ENCODE results near the gene AMZ1. TPM values are rescaled to one million over a fixed set of nuclear protein-coding genes. Genes with fewer than 3 reads are reported as not detected.

Gene AMZ1
- total and polyA plus RNA-seq, 10 of the 15 experiments (the other 5 are each of a cell fraction or from before 2014, with no cell fraction given): 0.02 to 2.0 (median 0.69) TPM

- in situ Hi-C loops (cut with MboI): no loop called here
- TF ChIP-seq CBX5 (IDR thresholded peaks at IDR 0.05; ENCODE audit: low read depth) (no peak), SMAD1 (IDR thresholded peaks at IDR 0.05; ENCODE audit: low read depth, partially characterized antibody) (no peak), SREBF1 (IDR thresholded peaks at IDR 0.05; ENCODE audit: low read length) (no peak), DPF2 (IDR thresholded peaks at IDR 0.05) (no peak), ZBTB11 (CRISPR knock-in tag; IDR thresholded peaks at IDR 0.05) (no peak), BMI1 (IDR thresholded peaks at IDR 0.05; ENCODE audit: borderline replicate concordance) (no peak), EED (IDR thresholded peaks at IDR 0.05; ENCODE audit: low read depth) (no peak), REST (IDR thresholded peaks at IDR 0.05; ENCODE audit: low read depth, low read length) (no peak), SP1 (IDR thresholded peaks at IDR 0.05; ENCODE audit: low read depth, low read length) (no peak), EZH2 (IDR thresholded peaks at IDR 0.05; ENCODE audit: borderline replicate concordance, control insufficient read depth, low read depth, low read length) (no peak), CHD4 (IDR thresholded peaks at IDR 0.05) (no peak), BHLHE40 (IDR thresholded peaks at IDR 0.05; ENCODE audit: borderline replicate concordance in 1 of 2, low read depth in 2 of 2, low read length in 1 of 2) (no peak), HSF1 (IDR thresholded peaks at IDR 0.05; ENCODE audit: low read depth, low read length) (no peak), MXI1 (IDR thresholded peaks at IDR 0.05; ENCODE audit: low read depth, low read length) (no peak), POLR2A (IDR thresholded peaks at IDR 0.05; ENCODE audit: low read depth, low read length) (no peak), ESRRA (IDR thresholded peaks at IDR 0.05; ENCODE audit: low read length) (no peak), NRF1 (conservative IDR thresholded peaks at IDR 0.05; ENCODE audit: low read depth, low read length) (no peak)
Measured at GRCh38 chr7:2763597-2763996, 75.6 kb downstream of the AMZ1 start.

More at GRCh38 chr7:2763597-2763996, 75.6 kb downstream of the AMZ1 start:
- H3K9ac ChIP-seq (ENCODE audit: control insufficient read depth, insufficient read depth, low read length): no peak overlapping the region
- no peak for FAIRE-seq
- WGBS (ENCODE audit: insufficient coverage, insufficient replicate concordance, low lambda C conversion rate, missing lambda C conversion rate): 97% methylated on average over 6 of the region's 6 CpGs
- RAD21 ChIA-PET (ENCODE audit: unreplicated experiment): interaction anchor here (0.8 kb wide), 1 partner anchor 53 kb away, joined by 3 read pairs; no protein-coding TSS in a partner anchor
- POLR2A ChIA-PET: interaction anchor here (0.8 to 1.0 kb wide), 2 partner anchors 8 to 57 kb away, joined by 3 to 4 read pairs; no protein-coding TSS in a partner anchor
- no peak overlapping the region for H2AFZ ChIP-seq (ENCODE audit: control insufficient read depth, low read depth, low read length)
- CTCF ChIA-PET: interaction anchor here (0.6 to 1.9 kb wide), 3 partner anchors 12 to 78 kb away, joined by 3 to 7 read pairs (median 3); no protein-coding TSS in a partner anchor
- intact Hi-C loops (cut with micrococcal nuclease; ENCODE audit: unreplicated experiment): no loop called here
- peaks cover 24% of the 10 kb centered on the region for H3K4me1 ChIP-seq (ENCODE audit: control insufficient read depth, insufficient read depth, low read length)
- no peak overlapping the region for H3K27ac ChIP-seq (ENCODE audit: control insufficient read depth, insufficient read depth)
- BruUV-seq (replicated peaks): no TSS peak
- no peak overlapping the region for H3K4me3 ChIP-seq
- H4K20me1 ChIP-seq (ENCODE audit: control insufficient read depth, insufficient read depth): no peaks in the 10 kb centered on the region
- H3K36me3 ChIP-seq (ENCODE audit: control insufficient read depth in 2 of 2, insufficient read depth in 2 of 2, low read length in 1 of 2): peaks cover 0 to 4% of the 10 kb centered on the region in 2 experiments; a peak in 1 of 4 replicates
- H3K27me3 ChIP-seq (replicated peaks in 1 of 2; ENCODE audit: control insufficient read depth in 2 of 2, insufficient read depth in 2 of 2, low read length in 1 of 2): no peaks in the 10 kb centered on the region
- ATAC-seq: no peak
- H3K9me3 ChIP-seq (replicated peaks; ENCODE audit: control insufficient read depth, insufficient read depth, low read length): no peaks in the 10 kb centered on the region
- SMC1A ChIA-PET (ENCODE audit: uncharacterized antibody, unreplicated experiment): interaction anchor here (0.8 to 1.6 kb wide), 5 partner anchors 9 to 81 kb away, joined by 3 to 4 read pairs (median 3); partner anchors contain the start of gene GNA12
- peaks cover 2% of the 10 kb centered on the region for H3K79me2 ChIP-seq (ENCODE audit: control insufficient read depth, insufficient read depth, low read length)
- no peak overlapping the region for H3K4me2 ChIP-seq (ENCODE audit: control insufficient read depth, insufficient read depth)
- no peak for DNase-seq (ENCODE audit: low read depth, low spot score)

Measured in GM12878 (cell line).